ENCODE measurements around the gene ST7. TPM values are rescaled to one million over a fixed set of nuclear protein-coding genes. Genes with fewer than 3 reads are reported as not detected.

Gene ST7
- total RNA-seq, 3 donors from 2014 or later (not counting 1 experiment from before 2014, with no cell fraction given) = 9.8 to 15.7 (median 12.9) TPM

GRCh38 chr7:117034851-117035464 is 81.7 kb downstream of the ST7 start:
- Mint-ChIP-seq H3K4me3 (no peak overlapping the region), H3K36me3 (no peaks in the 10 kb centered on the region), H3K27ac (no peak overlapping the region), H3K9me3 (peaks cover 0 to 2% of the 10 kb centered on the region in 2 donors), H3K4me1 (no peaks in the 10 kb centered on the region), H3K27me3 (ENCODE audit: low read depth in 2 of 2) (no peaks in the 10 kb centered on the region)
- no peak for TF ChIP-seq CTCF (IDR thresholded peaks at IDR 0.05)
- no peak for ATAC-seq
- H3K36me3 ChIP-seq (ENCODE audit: control insufficient read depth, insufficient read depth, low read length) = no peaks in the 10 kb centered on the region
- DNase-seq = no peak
- intact Hi-C loops (cut with micrococcal nuclease) = no loop called here
- no peaks in the 10 kb centered on the region for H3K27me3 ChIP-seq (ENCODE audit: control insufficient read depth, insufficient read depth, low read length)
- no peaks in the 10 kb centered on the region for H3K9me3 ChIP-seq (ENCODE audit: control insufficient read depth, insufficient read depth, low read length)
- H3K4me1 ChIP-seq (ENCODE audit: control insufficient read depth, insufficient read depth, low read length) = no peaks in the 10 kb centered on the region
- 96% methylated on average over 2 of the region's 3 CpGs for WGBS (ENCODE audit: insufficient coverage)
- no peak overlapping the region for H3K4me3 ChIP-seq (ENCODE audit: low read length)
- H3K27ac ChIP-seq (ENCODE audit: low read length) = no peak overlapping the region

DNA sequence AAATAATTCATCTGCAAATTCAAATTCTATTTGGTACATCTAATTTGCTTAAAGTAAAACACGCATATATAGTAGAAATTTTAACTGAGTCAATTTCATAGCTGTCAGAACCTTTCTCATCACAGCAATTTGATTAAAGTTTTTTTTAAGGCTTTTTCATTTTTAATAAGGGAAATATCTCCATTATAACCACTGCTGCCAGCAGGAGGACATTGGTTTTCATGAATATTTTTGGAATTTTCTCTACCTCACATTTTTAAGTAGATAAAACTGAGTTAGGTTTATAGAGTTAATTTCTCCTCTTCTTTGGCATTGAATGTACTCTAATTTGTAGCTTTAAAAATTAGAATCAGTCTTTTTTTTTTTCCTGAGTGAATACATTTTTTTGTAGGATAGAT is 82.2 kb downstream of the ST7 start:
- intact Hi-C loops (cut with micrococcal nuclease) = no loop called here
- no peak for DNase-seq
- WGBS (ENCODE audit: insufficient coverage) = no CpG with 5 or more reads among the region's 1 CpG
- no peaks in the 10 kb centered on the region for H3K27me3 ChIP-seq (ENCODE audit: control insufficient read depth, insufficient read depth, low read length)
- no peaks in the 10 kb centered on the region for H3K36me3 Mint-ChIP-seq
- H3K27ac ChIP-seq (ENCODE audit: low read length) = no peak overlapping the region
- no peak for ATAC-seq
- no peak overlapping the region for H3K4me3 ChIP-seq (ENCODE audit: low read length)
- H3K27ac Mint-ChIP-seq = no peak overlapping the region
- H3K36me3 ChIP-seq (ENCODE audit: control insufficient read depth, insufficient read depth, low read length) = no peaks in the 10 kb centered on the region
- H3K4me3 Mint-ChIP-seq = no peak overlapping the region
- H3K4me1 ChIP-seq (ENCODE audit: control insufficient read depth, insufficient read depth, low read length) = no peaks in the 10 kb centered on the region
- no peaks in the 10 kb centered on the region for H3K27me3 Mint-ChIP-seq (ENCODE audit: low read depth in 2 of 2)
- no peaks in the 10 kb centered on the region for H3K4me1 Mint-ChIP-seq
- peaks cover 0 to 2% of the 10 kb centered on the region in 2 donors for H3K9me3 Mint-ChIP-seq
- no peak for TF ChIP-seq CTCF (IDR thresholded peaks at IDR 0.05)
- no peaks in the 10 kb centered on the region for H3K9me3 ChIP-seq (ENCODE audit: control insufficient read depth, insufficient read depth, low read length)

- intact Hi-C loops (cut with micrococcal nuclease) = no loop called here
- H3K27ac Mint-ChIP-seq = no peak overlapping the region
- Histone ChIP-seq H3K36me3 (ENCODE audit: control insufficient read depth, insufficient read depth, low read length) (no peaks in the 10 kb centered on the region), H3K9me3 (ENCODE audit: control insufficient read depth, insufficient read depth, low read length) (no peaks in the 10 kb centered on the region), H3K27me3 (ENCODE audit: control insufficient read depth, insufficient read depth, low read length) (no peaks in the 10 kb centered on the region), H3K27ac (ENCODE audit: low read length) (no peak overlapping the region), H3K4me3 (ENCODE audit: low read length) (no peak overlapping the region), H3K4me1 (ENCODE audit: control insufficient read depth, insufficient read depth, low read length) (no peaks in the 10 kb centered on the region)
- H3K27me3 Mint-ChIP-seq (ENCODE audit: low read depth in 2 of 2) = no peaks in the 10 kb centered on the region
- no peak for TF ChIP-seq CTCF (IDR thresholded peaks at IDR 0.05)
- ATAC-seq = no peak
- H3K9me3 Mint-ChIP-seq = no peaks in the 10 kb centered on the region
- H3K4me1 Mint-ChIP-seq = no peaks in the 10 kb centered on the region
- H3K36me3 Mint-ChIP-seq = no peaks in the 10 kb centered on the region
- DNase-seq = no peak
- WGBS (ENCODE audit: insufficient coverage) = 93% methylated on average over 4 of the region's 4 CpGs
- H3K4me3 Mint-ChIP-seq = no peak overlapping the region
Observed at GRCh38 chr7:117036053-117036669, 82.9 kb downstream of the ST7 start.

DNA sequence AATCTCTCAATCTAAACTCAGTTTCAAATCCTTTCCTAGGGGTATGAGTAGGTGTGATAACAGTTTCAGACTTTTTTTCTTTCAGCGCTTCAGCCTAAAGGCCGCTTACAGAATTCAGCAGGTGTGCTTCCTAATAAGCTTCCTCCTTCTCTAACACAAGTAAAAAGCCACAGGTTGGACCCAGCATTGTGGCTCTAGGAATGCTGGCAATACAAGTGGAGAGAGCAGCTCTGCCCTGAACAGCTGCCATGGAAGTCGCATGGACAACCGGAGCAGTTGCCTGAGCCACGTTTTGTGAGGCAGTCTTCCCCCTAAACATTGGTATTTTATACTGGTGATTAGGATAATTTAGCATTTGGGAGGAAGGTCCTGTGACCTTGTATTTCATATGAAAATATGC is 83.5 kb downstream of the ST7 start:
- H3K27me3 Mint-ChIP-seq (ENCODE audit: low read depth in 2 of 2) = no peaks in the 10 kb centered on the region
- DNase-seq (no peak), ATAC-seq (no peak)
- 89% methylated on average over 5 of the region's 5 CpGs for WGBS (ENCODE audit: insufficient coverage)
- Histone ChIP-seq H3K36me3 (ENCODE audit: control insufficient read depth, insufficient read depth, low read length) (no peaks in the 10 kb centered on the region), H3K4me3 (ENCODE audit: low read length) (no peak overlapping the region), H3K27me3 (ENCODE audit: control insufficient read depth, insufficient read depth, low read length) (no peaks in the 10 kb centered on the region), H3K9me3 (ENCODE audit: control insufficient read depth, insufficient read depth, low read length) (no peaks in the 10 kb centered on the region), H3K4me1 (ENCODE audit: control insufficient read depth, insufficient read depth, low read length) (no peaks in the 10 kb centered on the region), H3K27ac (ENCODE audit: low read length) (no peak overlapping the region)
- no peak overlapping the region for H3K4me3 Mint-ChIP-seq
- H3K36me3 Mint-ChIP-seq = no peaks in the 10 kb centered on the region
- no peaks in the 10 kb centered on the region for H3K4me1 Mint-ChIP-seq
- intact Hi-C loops (cut with micrococcal nuclease) = no loop called here
- no peak overlapping the region for H3K27ac Mint-ChIP-seq
- TF ChIP-seq CTCF (IDR thresholded peaks at IDR 0.05) = no peak
- H3K9me3 Mint-ChIP-seq = no peaks in the 10 kb centered on the region

All from natural killer cell (primary cell).